ENCODE measurements around the gene TMEFF2.

TMEFF2 gene

GRCh38 chr2:191957996-191958860, 236.5 kb downstream of the TMEFF2 start:
- DNase-seq, result no peak

DNA sequence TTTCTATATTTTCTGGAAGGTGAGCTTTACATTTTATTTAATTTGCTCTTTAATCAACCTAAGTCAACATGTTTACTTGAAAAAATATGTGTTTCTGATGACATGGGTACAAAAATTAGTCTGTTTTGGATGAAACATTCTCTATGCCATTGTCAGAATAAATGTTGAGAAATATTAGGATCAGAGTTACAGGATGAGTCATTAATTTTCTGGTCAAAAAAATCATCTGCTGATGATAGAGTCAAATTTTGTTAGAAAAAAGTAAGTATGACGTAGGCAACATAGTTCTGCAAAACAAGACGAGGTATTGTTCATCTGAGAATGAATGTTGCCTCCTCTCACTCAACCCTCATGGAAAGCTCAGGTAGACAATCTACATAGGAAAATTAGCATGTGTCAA, 240.3 kb downstream of the TMEFF2 start:
- no peak for DNase-seq

DNA sequence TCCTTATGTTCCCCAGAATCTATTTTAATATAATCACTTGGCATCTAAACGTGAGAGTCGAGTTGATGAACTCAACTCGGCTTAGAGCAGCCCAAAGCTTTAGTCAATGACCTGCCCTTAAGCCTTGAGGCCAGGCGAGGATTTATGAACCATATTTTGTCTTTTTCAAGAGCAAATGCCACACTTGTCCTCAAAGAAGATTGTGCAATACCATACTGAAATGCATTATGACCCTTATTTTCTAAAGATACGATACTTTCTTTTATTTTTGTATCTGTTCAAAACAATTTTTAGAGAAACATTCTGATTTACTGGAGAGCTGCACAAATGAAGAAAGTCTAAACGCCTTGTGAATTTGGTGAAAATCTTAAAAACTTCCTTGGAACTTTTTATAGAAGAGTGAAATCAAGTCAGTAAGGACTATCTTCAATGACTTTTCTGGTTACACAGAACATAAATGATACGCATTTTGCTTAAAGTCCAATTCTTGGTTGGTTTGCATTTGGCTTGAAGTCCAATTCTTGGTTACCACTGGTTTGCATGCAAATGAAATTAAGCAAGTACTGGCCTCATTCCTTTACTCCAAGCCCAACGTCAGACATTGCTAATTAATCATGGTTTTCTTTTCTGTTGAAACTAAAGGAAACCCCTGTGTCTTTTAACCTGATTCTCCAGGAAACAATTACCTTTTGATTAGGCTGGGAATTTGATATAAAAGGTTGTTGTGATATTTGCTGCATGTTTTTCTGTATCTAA, 242.0 kb downstream of the TMEFF2 start:
- DNase-seq, result no peak

GRCh38 chr2:191951832-191952231, 242.9 kb downstream of the TMEFF2 start:
- DNase-seq, result no peak

DNA sequence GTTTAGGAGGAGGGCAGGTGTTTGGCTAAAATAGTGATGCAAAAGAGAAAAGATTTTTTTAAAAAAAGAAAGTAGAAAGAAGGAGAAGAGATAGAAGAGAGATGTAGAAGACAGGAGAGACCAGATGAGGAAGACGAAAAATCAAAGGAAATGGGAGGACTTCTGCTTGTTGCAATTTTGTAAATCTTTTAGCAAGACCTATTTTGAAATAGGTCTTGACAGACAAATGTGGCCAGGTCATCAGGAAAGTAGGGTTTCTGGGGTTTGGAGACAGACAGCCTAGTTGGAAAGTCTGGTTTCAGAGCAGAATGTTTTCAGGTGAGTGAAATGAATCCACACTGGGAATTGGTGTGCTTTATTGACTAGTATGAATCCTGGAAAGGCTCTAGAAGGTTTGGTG, 243.4 kb downstream of the TMEFF2 start:
- no peak for DNase-seq

DNA sequence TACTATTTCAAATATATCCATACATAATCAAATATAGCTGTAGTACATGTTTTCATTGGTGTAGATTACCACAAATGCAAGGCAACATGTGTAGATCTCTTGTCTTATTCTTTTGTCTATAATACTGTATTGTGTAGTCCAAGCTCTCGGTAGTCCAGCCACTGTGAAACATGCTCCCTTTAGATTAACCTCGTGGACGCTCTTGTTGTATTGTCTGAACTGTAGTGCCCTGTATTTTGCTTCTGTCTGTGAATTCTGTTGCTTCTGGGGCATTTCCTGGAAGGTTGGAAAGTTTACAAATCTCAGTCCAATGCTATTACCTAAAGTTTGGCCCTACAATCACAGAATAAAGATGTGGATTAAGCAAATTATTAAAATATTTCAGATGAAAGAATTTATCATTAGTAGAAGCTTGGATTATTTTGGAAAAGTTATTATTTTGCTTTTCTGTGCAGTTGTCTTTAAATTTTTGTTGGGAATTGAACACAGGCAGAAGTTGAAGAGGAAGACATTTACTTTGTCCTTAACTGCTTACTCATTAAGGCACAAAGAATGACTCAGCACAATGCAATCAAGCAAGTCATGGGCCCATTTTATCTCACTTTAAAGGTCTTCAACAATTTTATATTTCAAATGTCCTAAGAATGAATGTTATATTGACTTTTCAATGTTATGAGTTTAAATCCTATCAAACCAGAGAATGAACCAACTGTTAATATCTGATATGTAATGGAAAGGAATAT, 244.4 kb downstream of the TMEFF2 start:
- DNase-seq, result no peak

GRCh38 chr2:191947235-191947634, 247.5 kb downstream of the TMEFF2 start:
- no peak for DNase-seq

GRCh38 chr2:191946471-191947182, 248.1 kb downstream of the TMEFF2 start:
- no peak for DNase-seq

DNA sequence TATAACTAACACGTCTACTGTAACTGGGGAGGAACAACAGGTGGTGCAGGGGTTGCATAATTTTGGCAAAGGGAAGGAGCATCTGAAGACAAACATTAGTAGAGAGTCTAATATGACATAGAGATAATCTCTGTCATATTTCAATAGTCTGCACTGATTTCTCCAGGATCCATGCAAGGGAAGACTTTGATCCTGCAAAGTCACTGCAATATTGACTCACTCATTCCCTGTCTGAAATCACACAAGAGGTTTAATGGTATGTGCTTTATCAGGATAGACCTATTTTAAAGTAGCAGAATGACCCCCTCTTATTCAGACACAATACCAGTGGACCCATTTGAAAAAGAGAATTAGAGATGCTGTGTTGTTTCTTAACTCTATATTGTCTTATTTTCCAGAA, 249.1 kb downstream of the TMEFF2 start:
- no peak for DNase-seq

DNA sequence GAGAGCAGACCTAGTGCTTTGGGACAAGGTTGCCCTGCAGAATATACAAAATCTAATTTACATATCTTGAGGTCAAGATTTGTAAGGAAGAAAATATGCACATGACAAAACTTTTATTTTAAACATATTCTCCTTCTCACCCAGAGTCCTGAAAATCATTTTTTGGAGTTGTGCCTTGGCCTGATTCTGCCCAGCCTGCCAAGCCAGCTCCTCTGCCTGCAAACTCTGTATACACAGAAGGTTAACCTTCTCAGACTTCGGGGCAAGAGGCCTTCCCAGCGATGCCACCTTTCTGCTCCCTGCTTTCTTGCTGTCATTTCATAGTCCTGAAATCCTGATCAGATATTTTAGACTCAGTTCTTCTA, 252.0 kb downstream of the TMEFF2 start:
- DNase-seq, result no peak

- DNase-seq, result no peak
Measured at GRCh38 chr2:191942090-191942738, 252.5 kb downstream of the TMEFF2 start.

- DNase-seq, result no peak
Measured at GRCh38 chr2:191941376-191941929, 253.3 kb downstream of the TMEFF2 start.

DNA sequence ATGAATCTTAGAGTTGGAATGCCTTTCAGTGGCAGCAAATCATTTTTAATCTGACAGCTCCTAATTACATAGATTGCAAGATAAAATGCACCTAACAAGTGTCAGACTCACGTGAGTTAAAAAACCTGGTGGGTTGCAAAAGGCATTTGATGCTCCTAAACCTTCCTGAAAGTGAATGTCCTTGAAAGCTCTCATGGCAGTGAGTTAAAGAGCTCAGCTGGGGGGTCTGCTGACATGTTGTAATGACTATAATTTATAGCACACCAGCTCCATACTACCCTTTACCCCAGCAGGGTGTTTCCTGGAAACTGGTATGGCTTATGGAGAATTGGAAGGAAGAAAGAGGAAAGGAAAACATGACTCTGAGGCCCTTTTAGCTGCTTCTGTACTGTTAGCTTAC, 256.0 kb downstream of the TMEFF2 start:
- DNase-seq, result no peak

DNA sequence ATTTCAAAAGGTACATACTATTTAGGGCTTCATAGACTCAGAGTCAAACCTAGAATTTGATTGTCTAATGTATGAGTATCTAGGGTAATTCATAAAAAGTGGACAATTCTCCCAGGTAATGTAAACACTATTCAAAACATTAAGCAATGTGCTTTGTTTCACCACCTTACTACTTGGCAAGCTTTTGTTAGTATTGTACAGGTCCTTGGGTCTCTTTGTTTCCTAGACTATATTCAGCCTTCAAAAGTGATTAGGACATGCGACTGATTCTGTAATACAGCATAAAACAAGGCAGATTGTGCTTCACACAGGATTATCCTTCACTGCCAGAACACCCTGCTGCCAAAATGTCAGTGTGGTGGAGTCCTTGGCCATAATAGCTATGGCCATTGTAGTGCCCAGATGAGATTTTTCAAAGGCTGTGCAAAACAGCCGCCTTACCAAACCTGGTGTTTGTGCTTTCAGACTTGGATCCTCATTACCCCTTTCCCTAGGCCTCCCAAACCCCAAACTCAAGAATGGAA, 257.8 kb downstream of the TMEFF2 start:
- no peak for DNase-seq

DNA sequence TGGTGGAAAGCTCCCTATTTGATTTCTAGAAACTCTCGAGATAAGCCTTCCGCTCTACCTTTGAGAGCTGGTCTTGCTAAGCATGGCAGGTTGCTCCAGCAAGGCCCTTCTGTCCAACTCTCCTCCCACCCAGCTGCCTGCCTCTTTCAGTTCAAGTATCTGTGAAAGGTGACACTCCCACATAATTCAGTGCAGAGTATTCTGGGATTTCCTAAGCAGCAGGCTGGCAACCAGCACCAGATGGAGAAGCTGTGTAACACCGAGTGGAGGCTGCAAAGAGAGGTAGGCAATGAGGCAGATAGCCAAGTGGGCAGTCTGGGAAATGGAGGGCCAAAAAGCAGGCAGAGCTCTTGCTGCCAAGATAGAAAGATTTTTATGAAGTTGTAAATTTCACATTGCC, 259.5 kb downstream of the TMEFF2 start:
- DNase-seq, result no peak

GRCh38 chr2:191933307-191934105, 261.2 kb downstream of the TMEFF2 start:
- DNase-seq, result no peak

GRCh38 chr2:191932286-191932685, 262.4 kb downstream of the TMEFF2 start:
- DNase-seq, result no peak

DNA sequence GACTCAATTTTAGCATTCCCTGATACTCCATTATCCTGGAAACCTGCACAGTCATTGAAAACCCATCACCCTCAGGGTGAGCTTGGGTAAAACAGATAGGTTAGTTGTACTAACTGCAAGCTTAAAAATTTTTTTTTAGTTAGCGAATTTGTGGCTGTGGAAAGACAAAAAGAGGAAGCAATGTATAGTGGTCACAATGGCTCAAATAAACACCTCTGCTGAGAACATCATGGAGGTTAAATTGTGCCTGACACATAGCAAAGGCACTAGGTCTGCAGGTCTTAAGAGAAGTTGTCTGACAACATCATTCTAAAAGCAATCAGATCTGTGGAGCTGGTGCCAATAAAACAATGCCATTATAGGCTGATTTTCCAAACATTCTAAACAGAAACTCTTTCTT, 263.4 kb downstream of the TMEFF2 start:
- DNase-seq, result no peak

- no peak for DNase-seq
Measured at GRCh38 chr2:191930205-191930604, 264.5 kb downstream of the TMEFF2 start.

DNA sequence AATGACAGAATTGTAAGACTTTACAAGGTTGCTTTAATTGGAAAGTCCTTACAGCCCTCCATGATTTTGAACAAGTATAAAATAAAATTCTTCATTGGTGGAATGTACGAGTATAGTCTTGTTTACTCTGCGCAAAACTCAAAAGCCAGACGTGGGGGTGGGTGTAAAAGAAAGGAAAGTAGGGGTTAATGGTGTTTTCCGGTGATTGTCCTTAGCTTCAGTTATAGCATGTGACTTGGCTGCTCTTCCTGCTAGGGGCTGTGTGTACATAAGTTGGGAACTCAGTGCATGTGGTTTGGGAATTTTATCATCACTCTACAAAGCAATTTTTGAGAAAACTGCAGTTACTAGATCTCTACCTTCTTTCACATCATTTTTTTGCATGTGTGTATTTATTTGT, 265.4 kb downstream of the TMEFF2 start:
- DNase-seq, result no peak

DNA sequence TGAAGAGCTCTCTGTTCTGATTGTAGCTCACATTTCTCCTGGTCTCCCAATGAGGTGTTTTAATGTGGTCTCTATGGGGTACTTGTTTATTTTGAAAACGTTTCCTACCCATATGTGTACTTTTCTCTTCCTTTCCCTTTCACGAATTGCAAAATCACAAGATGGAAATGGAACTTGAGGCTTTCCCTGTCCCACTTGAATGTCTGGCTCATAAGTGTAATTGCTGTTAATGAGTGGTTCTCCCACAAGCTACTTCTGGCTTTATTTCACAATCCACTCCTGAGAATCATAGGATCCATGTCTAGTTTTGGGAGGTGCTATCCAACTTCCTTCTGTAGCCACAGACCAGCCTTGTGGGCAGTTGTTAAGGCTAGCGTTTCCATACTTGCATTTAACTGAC, 266.7 kb downstream of the TMEFF2 start:
- DNase-seq, result no peak
